ENCODE results near the gene ROPN1B. TPM values are rescaled to one million over a fixed set of nuclear protein-coding genes. Genes with fewer than 3 reads are reported as not detected.

The ROPN1B gene
- total and polyA plus RNA-seq, 12 donors, result 1.2 to 4.7 (median 3.2) TPM

DNA sequence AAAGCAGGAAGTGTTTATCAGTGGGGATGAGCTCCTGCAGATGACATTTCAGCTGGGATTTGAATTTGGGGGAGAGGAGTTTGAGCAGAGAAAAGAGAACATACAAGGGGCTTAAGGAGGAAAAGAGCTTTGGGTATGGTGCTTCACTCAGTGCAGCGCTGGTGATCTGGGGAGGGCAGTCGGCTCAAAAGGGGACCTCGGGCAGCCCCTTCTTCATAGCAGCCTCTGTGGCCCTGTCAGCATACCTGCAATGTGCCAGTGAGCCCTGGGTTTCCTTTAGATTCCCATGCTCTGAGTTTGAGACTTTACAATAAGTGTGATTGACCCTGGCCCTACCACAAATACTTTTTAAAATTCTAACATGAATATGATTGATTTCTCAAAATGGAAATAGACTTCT is 40.2 kb downstream of the ROPN1B start:
- ATAC-seq (no peak), DNase-seq (no peak)
- H3K27ac ChIP-seq, result no peak overlapping the region
- TF ChIP-seq CTCF (IDR thresholded peaks at IDR 0.05), result no peak
- H3K4me1 ChIP-seq, result peaks cover 0 to 16% (median 4%) of the 10 kb centered on the region in 9 donors
- no peak overlapping the region for H3K4me3 ChIP-seq
- 93 to 97% methylated on average over 3 of the region's 3 CpGs for WGBS, 2 donors
- peaks cover 0 to 89% (median 7%) of the 10 kb centered on the region in 9 donors for H3K36me3 ChIP-seq
- H3K27me3 ChIP-seq, result no peaks in the 10 kb centered on the region
- intact Hi-C loops (cut with DNase I), result no loop called here
- no peaks in the 10 kb centered on the region for H3K9me3 ChIP-seq

GRCh38 chr3:126013751-126014156 is 44.8 kb downstream of the ROPN1B start:
- ATAC-seq, result no peak
- DNase-seq, result no peak
- Histone ChIP-seq H3K4me1 (peaks cover 0 to 3% (median 0%) of the 10 kb centered on the region in 9 donors), H3K36me3 (peaks cover 0 to 73% (median 19%) of the 10 kb centered on the region in 9 donors), H3K4me3 (no peak overlapping the region), H3K9me3 (no peaks in the 10 kb centered on the region), H3K27ac (no peak overlapping the region), H3K27me3 (no peaks in the 10 kb centered on the region)
- WGBS, 2 donors, result 87 to 89% methylated on average over 8 of the region's 8 CpGs
- TF ChIP-seq CTCF (IDR thresholded peaks at IDR 0.05), result no peak
- intact Hi-C loops (cut with DNase I), result no loop called here

GRCh38 chr3:126014252-126014651 is 45.3 kb downstream of the ROPN1B start:
- no peak for ATAC-seq
- TF ChIP-seq CTCF (IDR thresholded peaks at IDR 0.05), result no peak
- H3K27me3 ChIP-seq, result no peaks in the 10 kb centered on the region
- H3K4me3 ChIP-seq, result no peak overlapping the region
- WGBS, 2 donors, result 76 to 78% methylated on average over 4 of the region's 4 CpGs
- no peak for DNase-seq
- H3K4me1 ChIP-seq, result peaks cover 0 to 3% (median 0%) of the 10 kb centered on the region in 9 donors
- intact Hi-C loops (cut with DNase I), result no loop called here
- H3K9me3 ChIP-seq, result no peaks in the 10 kb centered on the region
- no peak overlapping the region for H3K27ac ChIP-seq
- H3K36me3 ChIP-seq, result peaks cover 0 to 68% (median 18%) of the 10 kb centered on the region in 9 donors

DNA sequence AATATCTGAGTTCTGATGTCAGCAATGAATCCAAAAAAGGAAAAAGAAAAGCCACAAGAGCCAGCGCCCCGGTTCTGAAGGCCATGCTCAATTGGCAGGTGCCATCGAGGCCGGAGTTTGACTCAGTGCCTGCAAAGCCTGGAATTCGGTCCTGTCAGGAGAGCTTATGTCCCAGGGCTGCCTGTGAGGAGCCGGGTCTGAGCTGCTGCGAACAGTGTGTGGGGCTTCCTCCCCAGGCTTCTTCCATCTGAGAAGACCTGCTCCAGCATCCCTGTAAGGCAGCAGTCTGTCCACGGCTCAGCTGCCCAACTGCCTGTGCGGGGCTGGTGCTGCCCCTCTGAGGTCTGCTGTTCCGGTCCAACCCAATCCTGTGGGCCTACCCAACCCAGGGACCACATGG is 46.1 kb downstream of the ROPN1B start:
- Histone ChIP-seq H3K36me3 (peaks cover 0 to 61% (median 18%) of the 10 kb centered on the region in 9 donors), H3K4me1 (peaks cover 0 to 3% (median 0%) of the 10 kb centered on the region in 9 donors), H3K27ac (no peak overlapping the region), H3K27me3 (no peaks in the 10 kb centered on the region), H3K4me3 (no peak overlapping the region), H3K9me3 (no peaks in the 10 kb centered on the region)
- 93 to 95% methylated on average over 10 of the region's 10 CpGs for WGBS, 2 donors
- intact Hi-C loops (cut with DNase I), result no loop called here
- no peak for TF ChIP-seq CTCF (IDR thresholded peaks at IDR 0.05)
- ATAC-seq, result no peak
- no peak for DNase-seq
